Measurements from ENCODE around the gene ATP13A1.
"Not testable (repeated sequence)": the region's sequence is repeated elsewhere in the genome, so short reads cannot be mapped to it uniquely, and the experiment has no call there.

Gene ATP13A1

DNA sequence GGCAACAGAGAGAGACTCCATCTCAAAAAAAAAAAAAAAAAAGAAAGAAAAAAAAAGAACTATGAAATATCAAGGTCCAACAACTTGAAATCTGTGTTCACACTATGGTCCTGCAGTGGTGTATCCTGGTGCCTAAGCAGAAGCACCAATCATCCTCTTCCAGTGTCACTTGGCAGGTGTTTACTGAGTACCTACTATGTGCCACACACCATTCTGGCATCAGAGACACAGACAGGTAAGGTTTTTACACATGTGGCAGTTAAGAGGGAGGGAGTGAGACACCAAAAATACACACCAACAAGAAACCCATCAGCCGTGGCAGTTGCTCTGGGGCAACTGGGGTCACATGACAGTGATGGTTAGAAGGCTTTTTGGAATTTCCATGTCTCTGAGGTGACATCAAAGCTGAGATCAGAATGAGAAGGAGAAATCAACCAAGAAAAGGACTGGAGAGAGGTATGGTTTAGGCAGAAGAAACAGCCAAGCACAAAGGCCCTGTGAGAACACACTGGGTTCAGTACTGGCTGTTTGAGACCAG is 62.6 kb downstream of the ATP13A1 start:
- no peak for TF ChIP-seq CTCF (conservative IDR thresholded peaks at IDR 0.05; ENCODE audit: low read depth, low read length)
- DNase-seq (ENCODE audit: low read depth), result no peak
- H3K4me3 ChIP-seq (ENCODE audit: low read length), result no peak overlapping the region

DNA sequence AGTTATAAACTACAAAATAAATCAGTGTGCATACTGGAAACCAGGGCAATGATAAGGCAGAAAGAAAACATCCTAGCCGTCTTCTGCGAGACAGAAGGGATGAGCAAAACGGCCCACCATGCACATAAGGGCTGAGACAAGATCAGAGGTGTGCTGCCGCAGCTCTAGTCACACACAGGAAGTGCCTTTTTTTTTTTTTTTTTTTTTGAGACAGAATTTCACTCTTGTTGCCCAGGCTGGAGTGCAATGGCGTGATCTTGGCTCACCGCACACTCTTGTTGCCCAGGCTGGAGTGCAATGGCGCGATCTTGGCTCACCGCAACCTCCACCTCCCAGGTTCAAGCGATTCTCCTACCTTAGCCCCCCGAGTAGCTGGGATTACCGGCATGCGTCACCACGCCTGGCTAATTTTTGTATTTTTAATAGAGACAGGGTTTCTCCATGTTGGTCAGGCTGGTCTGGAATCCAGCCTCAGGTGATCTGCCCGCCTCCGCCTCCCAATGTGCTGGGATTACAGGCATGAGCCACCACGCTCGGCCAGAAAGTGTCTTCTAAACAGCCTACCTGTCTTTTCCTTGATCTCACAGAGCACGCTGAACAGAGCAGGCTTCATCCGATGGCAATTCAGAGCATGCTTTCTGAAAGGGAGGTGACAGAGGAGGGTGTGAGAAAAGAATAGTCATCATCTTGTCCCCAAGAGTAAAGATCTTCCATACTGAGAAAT is 64.6 kb downstream of the ATP13A1 start:
- DNase-seq (ENCODE audit: low read depth); H3K4me3 ChIP-seq (ENCODE audit: low read length): not testable (repeated sequence)

DNA sequence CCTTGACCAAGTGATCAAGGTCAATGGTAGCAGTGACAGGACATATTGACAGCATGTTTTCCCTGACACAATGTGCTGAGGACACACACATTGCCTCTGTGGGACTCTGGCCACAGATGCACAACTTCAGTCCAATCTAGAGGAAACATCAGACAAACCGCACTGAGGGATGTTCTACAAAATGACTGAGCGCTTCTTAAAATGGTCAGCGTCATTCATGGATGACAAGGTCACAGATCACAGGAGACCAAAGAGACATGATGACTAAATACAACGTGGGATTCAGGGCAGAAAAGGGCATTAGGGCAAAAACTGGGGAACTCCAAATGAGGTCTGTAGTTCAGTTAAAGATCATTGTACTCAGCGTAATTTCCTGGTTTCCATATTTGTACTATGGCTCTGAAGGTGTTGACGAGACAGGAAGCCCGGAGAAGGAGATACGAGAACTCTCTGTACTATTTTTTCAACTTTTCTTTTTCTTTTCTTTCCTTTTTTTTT is 65.6 kb downstream of the ATP13A1 start:
- TF ChIP-seq CTCF (conservative IDR thresholded peaks at IDR 0.05; ENCODE audit: low read depth, low read length), result no peak
- DNase-seq (ENCODE audit: low read depth), result no peak
- no peak overlapping the region for H3K4me3 ChIP-seq (ENCODE audit: low read length)
